Neural cell (in vitro differentiated cells): ENCODE measurements around the gene MTCL1. TPM values are rescaled to one million over a fixed set of nuclear protein-coding genes. Genes with fewer than 3 reads are reported as not detected.

Experiments used
- H2AFZ ChIP-seq: fragments of 200-600, 300-800 bp; sonication (generic), shearing (Covaris generic); 2 replicates; pipeline ENCODE4 v1.6.0; 2014; ENCODE audit warnings: low read depth, mild to moderate bottlenecking, antibody characterized with exemption, low read length, moderate library complexity
- H3F3A ChIP-seq: fragments of 200-600 bp; shearing (Covaris generic); 2 replicates; pipeline ENCODE4 v1.6.1; 2016; ENCODE audit warnings: mild to moderate bottlenecking, moderate library complexity, mixed read lengths, antibody characterized with exemption, low read length; ENCODE audit not compliant: insufficient read depth, poor library complexity, severe bottlenecking
- H3K27ac ChIP-seq: fragments of 200-600, 300-800 bp; sonication (generic), shearing (Covaris generic); 2 replicates; pipeline ENCODE4 v1.5.1; 2014; ENCODE audit warnings: mild to moderate bottlenecking, low read length, moderate library complexity
- H3K27me3 ChIP-seq: fragments of 300-800, 200-600 bp; sonication (generic), shearing (Covaris generic); 2 replicates; pipeline ENCODE4 v1.6.0; 2014; ENCODE audit warnings: mild to moderate bottlenecking, low read depth, low read length, moderate library complexity; ENCODE audit not compliant: insufficient read depth
- H3K36me3 ChIP-seq: fragments of 300-800, 200-600 bp; sonication (generic), shearing (Covaris generic); 2 replicates; pipeline ENCODE4 v1.5.1; 2014; ENCODE audit warnings: mild to moderate bottlenecking, antibody characterized with exemption, low read length, moderate library complexity; ENCODE audit not compliant: insufficient read depth
- H3K4me2 ChIP-seq: fragments of 300-800, 200-600 bp; sonication (generic), shearing (Covaris generic); 2 replicates; pipeline ENCODE4 v1.6.0; 2014; ENCODE audit warnings: mild to moderate bottlenecking, low read length
- H3K4me3 ChIP-seq: fragments of 300-800, 200-600 bp; sonication (generic), shearing (Covaris generic); 2 replicates; pipeline ENCODE4 v1.5.1; 2014; ENCODE audit warnings: mild to moderate bottlenecking, low read length, moderate library complexity
- H3K79me2 ChIP-seq: fragments of 200-600 bp; shearing (Covaris generic); replicated peaks from 2 replicates; pipeline ENCODE4 v1.6.0; 2014; ENCODE audit warnings: mild to moderate bottlenecking, low read length, moderate library complexity; ENCODE audit not compliant: insufficient read depth
- H3K9ac ChIP-seq: fragments of 300-800, 200-600 bp; sonication (generic), shearing (Covaris generic); 2 replicates; pipeline ENCODE4 v1.6.1; 2016; ENCODE audit warnings: mild to moderate bottlenecking, low read length, mixed read lengths
- H3K9me2 ChIP-seq: fragments of 200-600 bp; shearing (Covaris generic); 2 replicates; pipeline ENCODE4 v1.6.1; 2016; ENCODE audit warnings: mild to moderate bottlenecking, low read length, mixed read lengths; ENCODE audit not compliant: insufficient read depth
- H3K9me3 ChIP-seq: fragments of 200-600, 300-800 bp; sonication (generic), shearing (Covaris generic); 2 replicates; pipeline ENCODE4 v1.6.1; 2016; ENCODE audit warnings: mild to moderate bottlenecking, mixed run types, low read length, moderate library complexity, mixed read lengths
- H4K20me1 ChIP-seq: fragments of 200-600 bp; shearing (Covaris generic); 2 replicates; pipeline ENCODE4 v1.6.1; 2016; ENCODE audit warnings: mild to moderate bottlenecking, mixed run types; ENCODE audit not compliant: insufficient read depth
- CTCF ChIP-seq: fragments of 450-650 bp; IDR thresholded peaks from 2 replicates; pipeline ENCODE4 v1.5.1; 2014; ENCODE audit warnings: antibody characterized with exemption, mild to moderate bottlenecking, moderate library complexity; ENCODE audit not compliant: poor library complexity, severe bottlenecking
- EP300 ChIP-seq: fragments of 450-650 bp; conservative IDR thresholded peaks from 2 replicates; pipeline ENCODE4 v1.6.1; 2014; ENCODE audit warnings: antibody characterized with exemption, mild to moderate bottlenecking, moderate library complexity; ENCODE audit not compliant: poor library complexity, severe bottlenecking
- EZH2 ChIP-seq: fragments of 200-600, 300-800 bp; shearing (Covaris generic), sonication (generic); IDR thresholded peaks from 2 replicates; pipeline ENCODE4 v1.6.1; 2014; ENCODE audit warnings: antibody characterized with exemption, low read length, borderline replicate concordance, mild to moderate bottlenecking; ENCODE audit not compliant: insufficient read depth, poor library complexity, severe bottlenecking
- MXI1 ChIP-seq: fragments of 450-650 bp; conservative IDR thresholded peaks from 2 replicates; pipeline ENCODE4 v1.6.1; 2014; ENCODE audit warnings: antibody characterized with exemption, mild to moderate bottlenecking; ENCODE audit not compliant: poor library complexity, severe bottlenecking
- POLR2AphosphoS5 ChIP-seq: IDR thresholded peaks from 2 replicates; pipeline ENCODE4 v1.6.1; 2012
- RAD21 ChIP-seq: fragments of 450-650 bp; conservative IDR thresholded peaks from 2 replicates; pipeline ENCODE4 v1.6.1; 2014; ENCODE audit warnings: antibody characterized with exemption, mild to moderate bottlenecking, moderate library complexity
- SMC3 ChIP-seq: fragments of 450-650 bp; conservative IDR thresholded peaks from 2 replicates; pipeline ENCODE4 v1.6.1; 2014; ENCODE audit warnings: antibody characterized with exemption, mild to moderate bottlenecking, moderate library complexity; ENCODE audit not compliant: poor library complexity
- TAF1 ChIP-seq: IDR thresholded peaks from 2 replicates; pipeline ENCODE4 v1.6.1; 2012; ENCODE audit warnings: low read depth
- polyA plus RNA-seq: library from polyadenylated mRNA; depleted of rRNA; stranded (reverse); fragments of >200 nt; gene quantifications from 2 replicates; pipeline ENCODE4 v1.2.3, GENCODE V29; 2014
- TF ChIP-seq, protein P1 (sequence below): IDR thresholded peaks from 2 replicates; pipeline ENCODE4 v1.6.1; 2012; ENCODE audit warnings: borderline replicate concordance

MTCL1 gene
- polyA plus RNA-seq, 1 donor from 2014 or later = 20.8 TPM

DNA sequence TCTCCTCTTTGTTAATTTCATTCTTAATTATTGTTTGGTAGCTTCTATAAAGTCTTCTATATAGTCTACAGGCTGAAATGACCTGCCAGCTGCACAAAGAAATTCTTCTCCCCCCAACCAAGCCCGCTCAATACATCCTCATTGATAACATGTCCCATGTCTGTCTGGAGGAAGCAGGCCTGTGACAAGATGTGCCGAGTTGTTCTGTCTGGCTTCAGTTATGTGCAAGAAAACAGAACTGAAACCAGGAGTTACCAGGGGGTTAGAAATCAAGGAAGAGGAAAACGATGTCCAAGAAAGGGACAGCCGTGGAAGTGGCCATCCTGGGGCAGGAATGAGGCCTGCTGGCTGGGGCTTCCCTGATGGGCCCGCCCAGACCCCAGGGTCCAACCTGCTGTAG lies 57.6 kb downstream of the MTCL1 start:
- Histone ChIP-seq H3K27ac (no peak overlapping the region), H3K4me2 (no peak overlapping the region), H3F3A (no peaks in the 10 kb centered on the region), H3K79me2 (no peaks in the 10 kb centered on the region), H3K9me3 (no peaks in the 10 kb centered on the region), H3K36me3 (peaks cover 7% of the 10 kb centered on the region), H4K20me1 (no peaks in the 10 kb centered on the region), H3K9ac (no peak overlapping the region), H3K27me3 (no peaks in the 10 kb centered on the region), H3K9me2 (no peaks in the 10 kb centered on the region), H3K4me3 (no peak overlapping the region), H2AFZ (no peak overlapping the region)
- TF ChIP-seq CTCF = no peak
- TF ChIP-seq RAD21 = no peak
- no peak for TF ChIP-seq TAF1
- TF ChIP-seq, protein P1, sequence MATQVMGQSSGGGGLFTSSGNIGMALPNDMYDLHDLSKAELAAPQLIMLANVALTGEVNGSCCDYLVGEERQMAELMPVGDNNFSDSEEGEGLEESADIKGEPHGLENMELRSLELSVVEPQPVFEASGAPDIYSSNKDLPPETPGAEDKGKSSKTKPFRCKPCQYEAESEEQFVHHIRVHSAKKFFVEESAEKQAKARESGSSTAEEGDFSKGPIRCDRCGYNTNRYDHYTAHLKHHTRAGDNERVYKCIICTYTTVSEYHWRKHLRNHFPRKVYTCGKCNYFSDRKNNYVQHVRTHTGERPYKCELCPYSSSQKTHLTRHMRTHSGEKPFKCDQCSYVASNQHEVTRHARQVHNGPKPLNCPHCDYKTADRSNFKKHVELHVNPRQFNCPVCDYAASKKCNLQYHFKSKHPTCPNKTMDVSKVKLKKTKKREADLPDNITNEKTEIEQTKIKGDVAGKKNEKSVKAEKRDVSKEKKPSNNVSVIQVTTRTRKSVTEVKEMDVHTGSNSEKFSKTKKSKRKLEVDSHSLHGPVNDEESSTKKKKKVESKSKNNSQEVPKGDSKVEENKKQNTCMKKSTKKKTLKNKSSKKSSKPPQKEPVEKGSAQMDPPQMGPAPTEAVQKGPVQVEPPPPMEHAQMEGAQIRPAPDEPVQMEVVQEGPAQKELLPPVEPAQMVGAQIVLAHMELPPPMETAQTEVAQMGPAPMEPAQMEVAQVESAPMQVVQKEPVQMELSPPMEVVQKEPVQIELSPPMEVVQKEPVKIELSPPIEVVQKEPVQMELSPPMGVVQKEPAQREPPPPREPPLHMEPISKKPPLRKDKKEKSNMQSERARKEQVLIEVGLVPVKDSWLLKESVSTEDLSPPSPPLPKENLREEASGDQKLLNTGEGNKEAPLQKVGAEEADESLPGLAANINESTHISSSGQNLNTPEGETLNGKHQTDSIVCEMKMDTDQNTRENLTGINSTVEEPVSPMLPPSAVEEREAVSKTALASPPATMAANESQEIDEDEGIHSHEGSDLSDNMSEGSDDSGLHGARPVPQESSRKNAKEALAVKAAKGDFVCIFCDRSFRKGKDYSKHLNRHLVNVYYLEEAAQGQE = no peak
- TF ChIP-seq SMC3 = no peak
- TF ChIP-seq MXI1 = no peak
- no peak for TF ChIP-seq EP300
- no peak for TF ChIP-seq POLR2AphosphoS5

DNA sequence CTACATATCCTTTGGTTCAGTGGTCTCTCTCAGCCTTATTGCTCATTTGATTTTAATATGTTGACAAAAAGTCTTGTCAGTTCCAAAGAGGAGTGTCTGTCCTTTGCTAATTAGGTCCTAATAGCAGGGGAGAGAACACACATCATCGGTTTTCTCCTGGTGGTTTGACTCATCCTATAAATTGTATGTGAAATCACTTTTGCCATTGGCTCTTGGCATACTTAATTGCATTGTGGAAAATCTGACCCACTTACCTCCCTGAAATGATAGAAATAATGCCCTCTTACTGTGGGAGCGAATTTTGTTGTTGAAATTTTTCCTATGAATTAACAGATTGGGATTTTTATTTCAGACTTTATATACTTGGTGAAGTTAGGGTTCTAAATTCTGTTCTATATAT lies 58.3 kb downstream of the MTCL1 start:
- Histone ChIP-seq H3K79me2 (no peaks in the 10 kb centered on the region), H3K36me3 (peaks cover 7% of the 10 kb centered on the region), H3K4me2 (no peak overlapping the region), H3K9me2 (no peaks in the 10 kb centered on the region), H3K4me3 (no peak overlapping the region), H3K27ac (no peak overlapping the region), H4K20me1 (no peaks in the 10 kb centered on the region), H3F3A (no peaks in the 10 kb centered on the region), H2AFZ (no peak overlapping the region), H3K9ac (no peak overlapping the region), H3K27me3 (no peaks in the 10 kb centered on the region), H3K9me3 (no peaks in the 10 kb centered on the region)
- TF ChIP-seq SMC3 (no peak), EZH2 (no peak), RAD21 (no peak), EP300 (no peak), POLR2AphosphoS5 (no peak)
- TF ChIP-seq, protein P1 = no peak
